Cortex of kidney (tissue), 1 donor: ENCODE data around the gene PPARGC1A.

Source experiments
- DNase-seq: peaks from one replicate; lab custom pipeline; 2025; lab: John Stamatoyannopoulos, UW

The PPARGC1A gene

GRCh38 chr4:23906839-23907238 lies 17.0 kb upstream of the PPARGC1A start:
- no peak for DNase-seq

- DNase-seq = no peak
Observed at GRCh38 chr4:23904639-23905071, 14.8 kb upstream of the PPARGC1A start.

- no peak for DNase-seq
Observed at GRCh38 chr4:23903859-23904438, 14.1 kb upstream of the PPARGC1A start.

GRCh38 chr4:23902222-23902804 lies 12.5 kb upstream of the PPARGC1A start:
- no peak for DNase-seq

GRCh38 chr4:23900636-23901035 lies 10.8 kb upstream of the PPARGC1A start:
- DNase-seq = no peak

- no peak for DNase-seq
Observed at GRCh38 chr4:23899565-23899964, 9.7 kb upstream of the PPARGC1A start.

- no peak for DNase-seq
Observed at GRCh38 chr4:23897564-23898109, 7.8 kb upstream of the PPARGC1A start.

GRCh38 chr4:23894021-23894420 lies 4.2 kb upstream of the PPARGC1A start:
- no peak for DNase-seq

- no peak for DNase-seq
Observed at GRCh38 chr4:23891064-23891421, 1.2 kb upstream of the PPARGC1A start.

- DNase-seq = no peak
Observed at GRCh38 chr4:23890369-23891063, 669 bp upstream of the PPARGC1A start.

GRCh38 chr4:23889391-23889790 lies 456 bp downstream of the PPARGC1A start:
- no peak for DNase-seq

GRCh38 chr4:23888421-23889319 lies 1.2 kb downstream of the PPARGC1A start:
- DNase-seq = no peak

GRCh38 chr4:23887989-23888388 lies 1.9 kb downstream of the PPARGC1A start:
- no peak for DNase-seq

GRCh38 chr4:23887173-23887572 lies 2.7 kb downstream of the PPARGC1A start:
- no peak for DNase-seq

- DNase-seq = no peak
Observed at GRCh38 chr4:23885943-23886590, 3.8 kb downstream of the PPARGC1A start.

- DNase-seq = no peak
Observed at GRCh38 chr4:23884741-23885140, 5.1 kb downstream of the PPARGC1A start.

- no peak for DNase-seq
Observed at GRCh38 chr4:23884261-23884660, 5.6 kb downstream of the PPARGC1A start.

- DNase-seq = no peak
Observed at GRCh38 chr4:23882976-23883531, 6.8 kb downstream of the PPARGC1A start.

GRCh38 chr4:23881674-23882337 lies 8.0 kb downstream of the PPARGC1A start:
- DNase-seq = no peak

- DNase-seq = no peak
Observed at GRCh38 chr4:23881052-23881501, 8.8 kb downstream of the PPARGC1A start.
